ENCODE measurements around the gene PITRM1. TPM values are rescaled to one million over a fixed set of nuclear protein-coding genes. Genes with fewer than 3 reads are reported as not detected.

The PITRM1 gene
- total RNA-seq, 1 donor from 2014 or later: 80.4 TPM

DNA sequence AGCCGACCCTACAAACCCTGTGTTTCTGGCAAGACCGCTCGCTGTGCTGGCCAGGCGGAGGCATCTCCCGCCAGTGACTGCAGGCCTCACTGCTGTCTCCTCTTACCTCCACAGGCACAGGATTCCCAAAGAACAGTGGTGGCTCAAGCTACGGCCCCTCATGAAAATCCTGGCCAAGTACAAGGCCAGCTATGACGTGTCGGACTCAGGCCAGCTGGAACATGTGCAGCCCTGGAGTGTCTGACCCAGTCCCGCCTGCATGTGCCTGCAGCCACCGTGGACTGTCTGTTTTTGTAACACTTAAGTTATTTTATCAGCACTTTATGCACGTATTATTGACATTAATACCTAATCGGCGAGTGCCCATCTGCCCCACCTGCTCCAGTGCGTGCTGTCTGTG lies 36.2 kb downstream of the PITRM1 start:
- Histone ChIP-seq H3K79me2 (ENCODE audit: insufficient read depth, low read length) (no peaks in the 10 kb centered on the region), H3K9ac (ENCODE audit: low read length) (no peak overlapping the region), H3K4me2 (ENCODE audit: low read length) (no peak overlapping the region), H3K27ac (ENCODE audit: low read depth, low read length) (no peak overlapping the region), H3K4me3 (ENCODE audit: insufficient read depth, low read depth, low read length) (no peak overlapping the region), H2AFZ (ENCODE audit: low read depth, low read length) (no peak overlapping the region), H3K4me1 (ENCODE audit: insufficient read depth, low read length) (no peaks in the 10 kb centered on the region), H3K27me3 (ENCODE audit: insufficient read depth, low read length) (no peaks in the 10 kb centered on the region), H4K20me1 (ENCODE audit: insufficient read depth, low read length) (peaks cover 21% of the 10 kb centered on the region), H3K36me3 (ENCODE audit: insufficient read depth, low read length) (peaks cover 93% of the 10 kb centered on the region), H3K9me3 (ENCODE audit: insufficient read depth, low read depth, low read length) (no peaks in the 10 kb centered on the region)
- H3K4me3 Mint-ChIP-seq (ENCODE audit: unreplicated experiment): no peak overlapping the region
- no peaks in the 10 kb centered on the region for H3K9me3 Mint-ChIP-seq (ENCODE audit: unreplicated experiment)
- no peak overlapping the region for H3K27ac Mint-ChIP-seq (ENCODE audit: unreplicated experiment)
- peaks cover 61% of the 10 kb centered on the region for H3K36me3 Mint-ChIP-seq (ENCODE audit: low read depth, unreplicated experiment)
- H3K4me1 Mint-ChIP-seq (ENCODE audit: low read depth, unreplicated experiment): peaks cover 6% of the 10 kb centered on the region
- DNase-seq (ENCODE audit: low read depth) (no peak), FAIRE-seq (no peak)
- no peaks in the 10 kb centered on the region for H3K27me3 Mint-ChIP-seq (ENCODE audit: low read depth, unreplicated experiment)
- TF ChIP-seq, protein P1, sequence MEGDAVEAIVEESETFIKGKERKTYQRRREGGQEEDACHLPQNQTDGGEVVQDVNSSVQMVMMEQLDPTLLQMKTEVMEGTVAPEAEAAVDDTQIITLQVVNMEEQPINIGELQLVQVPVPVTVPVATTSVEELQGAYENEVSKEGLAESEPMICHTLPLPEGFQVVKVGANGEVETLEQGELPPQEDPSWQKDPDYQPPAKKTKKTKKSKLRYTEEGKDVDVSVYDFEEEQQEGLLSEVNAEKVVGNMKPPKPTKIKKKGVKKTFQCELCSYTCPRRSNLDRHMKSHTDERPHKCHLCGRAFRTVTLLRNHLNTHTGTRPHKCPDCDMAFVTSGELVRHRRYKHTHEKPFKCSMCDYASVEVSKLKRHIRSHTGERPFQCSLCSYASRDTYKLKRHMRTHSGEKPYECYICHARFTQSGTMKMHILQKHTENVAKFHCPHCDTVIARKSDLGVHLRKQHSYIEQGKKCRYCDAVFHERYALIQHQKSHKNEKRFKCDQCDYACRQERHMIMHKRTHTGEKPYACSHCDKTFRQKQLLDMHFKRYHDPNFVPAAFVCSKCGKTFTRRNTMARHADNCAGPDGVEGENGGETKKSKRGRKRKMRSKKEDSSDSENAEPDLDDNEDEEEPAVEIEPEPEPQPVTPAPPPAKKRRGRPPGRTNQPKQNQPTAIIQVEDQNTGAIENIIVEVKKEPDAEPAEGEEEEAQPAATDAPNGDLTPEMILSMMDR (IDR thresholded peaks at IDR 0.05; ENCODE audit: insufficient read depth, low read depth, low read length): no peak
- TF ChIP-seq EZH2 (IDR thresholded peaks at IDR 0.05; ENCODE audit: insufficient read depth, low read length): no peak

- no peak overlapping the region for H3K27ac ChIP-seq (ENCODE audit: low read depth, low read length)
- H3K27me3 ChIP-seq (ENCODE audit: insufficient read depth, low read length): no peaks in the 10 kb centered on the region
- H3K36me3 ChIP-seq (ENCODE audit: insufficient read depth, low read length): peaks cover 84% of the 10 kb centered on the region
- no peak overlapping the region for H2AFZ ChIP-seq (ENCODE audit: low read depth, low read length)
- H3K4me1 ChIP-seq (ENCODE audit: insufficient read depth, low read length): no peaks in the 10 kb centered on the region
- no peak overlapping the region for H3K4me3 Mint-ChIP-seq (ENCODE audit: unreplicated experiment)
- TF ChIP-seq EZH2 (IDR thresholded peaks at IDR 0.05; ENCODE audit: insufficient read depth, low read length): no peak
- TF ChIP-seq, protein P1 (IDR thresholded peaks at IDR 0.05; ENCODE audit: insufficient read depth, low read depth, low read length): no peak
- H3K36me3 Mint-ChIP-seq (ENCODE audit: low read depth, unreplicated experiment): peaks cover 56% of the 10 kb centered on the region
- no peak overlapping the region for H3K9ac ChIP-seq (ENCODE audit: low read length)
- H3K4me1 Mint-ChIP-seq (ENCODE audit: low read depth, unreplicated experiment): no peaks in the 10 kb centered on the region
- H3K27me3 Mint-ChIP-seq (ENCODE audit: low read depth, unreplicated experiment): no peaks in the 10 kb centered on the region
- H3K9me3 ChIP-seq (ENCODE audit: insufficient read depth, low read depth, low read length): no peaks in the 10 kb centered on the region
- no peaks in the 10 kb centered on the region for H3K79me2 ChIP-seq (ENCODE audit: insufficient read depth, low read length)
- H3K4me3 ChIP-seq (ENCODE audit: insufficient read depth, low read depth, low read length): no peak overlapping the region
- H4K20me1 ChIP-seq (ENCODE audit: insufficient read depth, low read length): peaks cover 20% of the 10 kb centered on the region
- FAIRE-seq (no peak), DNase-seq (ENCODE audit: low read depth) (no peak)
- H3K9me3 Mint-ChIP-seq (ENCODE audit: unreplicated experiment): no peaks in the 10 kb centered on the region
- H3K27ac Mint-ChIP-seq (ENCODE audit: unreplicated experiment): no peak overlapping the region
- H3K4me2 ChIP-seq (ENCODE audit: low read length): no peak overlapping the region
Observed at GRCh38 chr10:3135006-3135405, 37.6 kb downstream of the PITRM1 start.

- Histone ChIP-seq H3K27me3 (ENCODE audit: insufficient read depth, low read length) (no peaks in the 10 kb centered on the region), H3K9ac (ENCODE audit: low read length) (no peak overlapping the region), H3K4me3 (ENCODE audit: insufficient read depth, low read depth, low read length) (no peak overlapping the region), H4K20me1 (ENCODE audit: insufficient read depth, low read length) (peaks cover 17% of the 10 kb centered on the region), H3K4me1 (ENCODE audit: insufficient read depth, low read length) (no peaks in the 10 kb centered on the region), H3K27ac (ENCODE audit: low read depth, low read length) (no peak overlapping the region), H3K79me2 (ENCODE audit: insufficient read depth, low read length) (no peaks in the 10 kb centered on the region), H3K9me3 (ENCODE audit: insufficient read depth, low read depth, low read length) (no peaks in the 10 kb centered on the region), H3K4me2 (ENCODE audit: low read length) (no peak overlapping the region), H3K36me3 (ENCODE audit: insufficient read depth, low read length) (peaks cover 74% of the 10 kb centered on the region), H2AFZ (ENCODE audit: low read depth, low read length) (no peak overlapping the region)
- FAIRE-seq: no peak
- DNase-seq (ENCODE audit: low read depth): no peak
- no peaks in the 10 kb centered on the region for H3K27me3 Mint-ChIP-seq (ENCODE audit: low read depth, unreplicated experiment)
- peaks cover 1% of the 10 kb centered on the region for H3K4me1 Mint-ChIP-seq (ENCODE audit: low read depth, unreplicated experiment)
- no peaks in the 10 kb centered on the region for H3K9me3 Mint-ChIP-seq (ENCODE audit: unreplicated experiment)
- TF ChIP-seq, protein P1 (IDR thresholded peaks at IDR 0.05; ENCODE audit: insufficient read depth, low read depth, low read length): no peak
- TF ChIP-seq EZH2 (IDR thresholded peaks at IDR 0.05; ENCODE audit: insufficient read depth, low read length): no peak
- H3K36me3 Mint-ChIP-seq (ENCODE audit: low read depth, unreplicated experiment): peaks cover 59% of the 10 kb centered on the region
- H3K27ac Mint-ChIP-seq (ENCODE audit: unreplicated experiment): peak overlapping the region; percentile 80
- H3K4me3 Mint-ChIP-seq (ENCODE audit: unreplicated experiment): no peak overlapping the region
Observed at GRCh38 chr10:3133948-3134347, 38.6 kb downstream of the PITRM1 start.

Data from astrocyte (in vitro differentiated cells and primary cell).